KMS-11 (cell line): ENCODE measurements around the gene TIMM44.

Source experiments
- H2AFZ ChIP-seq: fragments of 200-600 bp; sonication (generic); 2 replicates; pipeline ENCODE4 v1.6.1; 2016; ENCODE audit warnings: antibody characterized with exemption, mixed run types, low read depth
- H3K27ac ChIP-seq: fragments of 200-600 bp; sonication (generic); 2 replicates; pipeline ENCODE4 v1.6.1; 2016; ENCODE audit warnings: mild to moderate bottlenecking, mixed run types
- H3K27me3 ChIP-seq: fragments of 200-600 bp; sonication (generic); 2 replicates; pipeline ENCODE4 v1.6.1; 2017; ENCODE audit warnings: mild to moderate bottlenecking, low read depth, mixed run types, moderate library complexity; ENCODE audit not compliant: insufficient read depth
- H3K36me3 ChIP-seq: fragments of 200-600 bp; sonication (generic); 2 replicates; pipeline ENCODE4 v1.6.1; 2017; ENCODE audit warnings: mild to moderate bottlenecking, mixed run types; ENCODE audit not compliant: insufficient read depth
- H3K4me1 ChIP-seq: fragments of 200-600 bp; sonication (generic); 2 replicates; pipeline ENCODE4 v1.6.1; 2016; ENCODE audit warnings: mild to moderate bottlenecking, low read depth, mixed run types; ENCODE audit not compliant: poor library complexity, severe bottlenecking
- H3K4me2 ChIP-seq: fragments of 200-600 bp; sonication (generic); 2 replicates; pipeline ENCODE4 v1.7.0; 2016; ENCODE audit warnings: mild to moderate bottlenecking, mixed run types
- H3K4me3 ChIP-seq: fragments of 200-600 bp; sonication (generic); IDR thresholded peaks from 2 replicates; pipeline ENCODE4 v1.6.1; 2017; ENCODE audit warnings: low read depth, low read length, mixed read lengths; ENCODE audit not compliant: insufficient read depth
- H3K79me2 ChIP-seq: fragments of 200-600 bp; sonication (generic); 2 replicates; pipeline ENCODE4 v1.6.1; 2016; ENCODE audit warnings: low read depth, mixed run types; ENCODE audit not compliant: insufficient read depth
- H3K9ac ChIP-seq: fragments of 200-600 bp; sonication (generic); 2 replicates; pipeline ENCODE4 v1.6.1; 2016; ENCODE audit warnings: mild to moderate bottlenecking, mixed run types
- H4K20me1 ChIP-seq: fragments of 200-600 bp; sonication (generic); 2 replicates; pipeline ENCODE4 v1.6.1; 2016; ENCODE audit warnings: mild to moderate bottlenecking, mixed run types; ENCODE audit not compliant: insufficient read depth
- TF ChIP-seq, protein P1 (sequence below): fragments of 200-600 bp; sonication (generic); conservative IDR thresholded peaks from 2 replicates; pipeline ENCODE4 v1.6.1; 2017; ENCODE audit warnings: low read depth, mild to moderate bottlenecking, antibody characterized with exemption, low read length, moderate library complexity, mixed read lengths

TIMM44 gene

DNA sequence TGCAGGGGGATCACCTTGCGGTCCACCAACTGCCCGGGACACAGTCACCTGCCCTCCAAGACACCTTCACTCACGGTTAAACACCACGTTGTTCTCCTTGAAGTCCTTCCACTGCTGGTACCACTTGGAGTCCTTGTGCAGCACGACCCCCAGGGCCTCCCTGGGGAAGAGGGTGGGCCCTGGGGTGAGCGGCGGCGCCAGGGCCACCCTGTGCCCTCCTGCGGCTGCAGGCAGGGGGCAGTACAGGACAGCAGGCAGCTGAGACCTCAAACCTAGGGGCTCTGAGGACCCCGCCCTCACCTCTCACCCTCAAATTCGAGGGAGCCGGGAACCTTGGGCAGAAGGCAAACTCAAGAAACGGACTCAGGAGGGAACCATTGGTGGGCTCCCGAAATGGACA is 10.1 kb downstream of the TIMM44 start:
- H3K79me2 ChIP-seq: 0 out of 2 replicates have a peak, but pooled peaks cover 5% of the 10 kb centered on the region
- H4K20me1 ChIP-seq: no peaks in the 10 kb centered on the region
- H3K9ac ChIP-seq: no peak overlapping the region
- H2AFZ ChIP-seq: no peak overlapping the region
- no peaks in the 10 kb centered on the region for H3K27me3 ChIP-seq
- H3K4me1 ChIP-seq: no peaks in the 10 kb centered on the region
- H3K4me3 ChIP-seq: no peak overlapping the region
- H3K4me2 ChIP-seq: no peak overlapping the region
- H3K36me3 ChIP-seq: no peaks in the 10 kb centered on the region; the same call in 1 of the 2 replicates
- H3K27ac ChIP-seq: no peak overlapping the region
- TF ChIP-seq, protein P1, sequence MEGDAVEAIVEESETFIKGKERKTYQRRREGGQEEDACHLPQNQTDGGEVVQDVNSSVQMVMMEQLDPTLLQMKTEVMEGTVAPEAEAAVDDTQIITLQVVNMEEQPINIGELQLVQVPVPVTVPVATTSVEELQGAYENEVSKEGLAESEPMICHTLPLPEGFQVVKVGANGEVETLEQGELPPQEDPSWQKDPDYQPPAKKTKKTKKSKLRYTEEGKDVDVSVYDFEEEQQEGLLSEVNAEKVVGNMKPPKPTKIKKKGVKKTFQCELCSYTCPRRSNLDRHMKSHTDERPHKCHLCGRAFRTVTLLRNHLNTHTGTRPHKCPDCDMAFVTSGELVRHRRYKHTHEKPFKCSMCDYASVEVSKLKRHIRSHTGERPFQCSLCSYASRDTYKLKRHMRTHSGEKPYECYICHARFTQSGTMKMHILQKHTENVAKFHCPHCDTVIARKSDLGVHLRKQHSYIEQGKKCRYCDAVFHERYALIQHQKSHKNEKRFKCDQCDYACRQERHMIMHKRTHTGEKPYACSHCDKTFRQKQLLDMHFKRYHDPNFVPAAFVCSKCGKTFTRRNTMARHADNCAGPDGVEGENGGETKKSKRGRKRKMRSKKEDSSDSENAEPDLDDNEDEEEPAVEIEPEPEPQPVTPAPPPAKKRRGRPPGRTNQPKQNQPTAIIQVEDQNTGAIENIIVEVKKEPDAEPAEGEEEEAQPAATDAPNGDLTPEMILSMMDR: peak; percentile 46

DNA sequence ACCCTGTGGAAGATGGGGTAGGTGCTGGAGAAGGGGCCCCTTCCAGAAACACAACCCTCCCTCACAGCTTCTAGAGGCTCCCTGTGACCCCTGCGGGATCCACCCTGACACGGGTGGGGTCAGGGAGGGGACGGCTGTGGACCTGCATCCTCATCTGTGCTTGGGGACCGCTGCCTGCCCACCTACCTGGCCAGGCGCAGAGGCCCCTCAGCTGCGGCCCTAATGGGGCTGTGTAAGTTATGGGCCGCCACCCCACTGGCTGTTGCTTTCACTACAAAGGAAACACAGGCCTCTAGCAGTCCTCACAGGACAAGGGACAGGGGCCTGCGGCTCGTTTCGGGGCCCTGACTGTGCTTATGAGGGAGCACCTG is 10.6 kb downstream of the TIMM44 start:
- H3K79me2 ChIP-seq: 0 out of 2 replicates have a peak, but pooled peaks cover 2% of the 10 kb centered on the region
- no peaks in the 10 kb centered on the region for H4K20me1 ChIP-seq
- no peak overlapping the region for H3K9ac ChIP-seq
- H3K36me3 ChIP-seq: no peaks in the 10 kb centered on the region; the same call in 1 of the 2 replicates
- H3K27ac ChIP-seq: no peak overlapping the region
- TF ChIP-seq, protein P1: no peak
- no peak overlapping the region for H3K4me2 ChIP-seq
- H3K27me3 ChIP-seq: no peaks in the 10 kb centered on the region
- H3K4me3 ChIP-seq: no peak overlapping the region
- H3K4me1 ChIP-seq: no peaks in the 10 kb centered on the region
- no peak overlapping the region for H2AFZ ChIP-seq

DNA sequence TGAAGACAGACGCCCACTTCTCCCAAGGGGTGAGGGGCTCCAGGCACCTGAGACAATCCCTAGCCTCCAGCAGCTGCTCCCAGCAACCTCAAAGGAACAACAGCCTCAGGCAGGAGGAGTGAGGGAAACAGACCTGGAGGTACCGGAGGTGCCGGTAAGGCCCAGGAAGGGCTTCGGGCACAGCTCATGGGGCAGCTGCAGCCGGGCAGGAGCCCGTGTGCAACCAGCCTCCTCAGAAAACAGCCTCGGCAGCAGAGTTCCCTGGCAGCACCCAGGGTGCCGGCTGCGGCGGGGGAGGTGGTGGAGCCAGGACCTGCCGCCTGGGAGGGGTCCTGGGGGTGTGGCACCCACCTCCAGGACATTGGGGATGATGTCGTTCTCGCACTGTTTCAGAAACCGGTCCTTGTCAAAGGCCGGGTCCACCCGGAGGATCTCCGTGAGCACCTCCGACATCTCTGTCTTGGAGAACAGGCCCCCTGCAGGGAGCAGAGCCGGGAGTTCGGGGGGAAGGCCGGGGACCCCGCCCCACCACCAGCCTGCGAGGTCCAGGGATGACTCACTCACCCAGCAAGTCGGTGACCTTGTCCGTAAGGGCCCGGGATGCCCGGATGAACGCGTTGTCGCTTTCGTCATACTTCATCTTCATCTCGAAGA is 11.1 kb downstream of the TIMM44 start:
- no peak overlapping the region for H3K4me3 ChIP-seq
- no peaks in the 10 kb centered on the region for H4K20me1 ChIP-seq
- no peaks in the 10 kb centered on the region; the same call in 1 of the 2 replicates for H3K36me3 ChIP-seq
- H3K9ac ChIP-seq: no peak overlapping the region
- H3K27me3 ChIP-seq: no peaks in the 10 kb centered on the region
- H2AFZ ChIP-seq: no peak overlapping the region
- no peak overlapping the region for H3K27ac ChIP-seq
- no peaks in the 10 kb centered on the region for H3K79me2 ChIP-seq
- TF ChIP-seq, protein P1: no peak
- no peaks in the 10 kb centered on the region for H3K4me1 ChIP-seq
- H3K4me2 ChIP-seq: no peak overlapping the region

DNA sequence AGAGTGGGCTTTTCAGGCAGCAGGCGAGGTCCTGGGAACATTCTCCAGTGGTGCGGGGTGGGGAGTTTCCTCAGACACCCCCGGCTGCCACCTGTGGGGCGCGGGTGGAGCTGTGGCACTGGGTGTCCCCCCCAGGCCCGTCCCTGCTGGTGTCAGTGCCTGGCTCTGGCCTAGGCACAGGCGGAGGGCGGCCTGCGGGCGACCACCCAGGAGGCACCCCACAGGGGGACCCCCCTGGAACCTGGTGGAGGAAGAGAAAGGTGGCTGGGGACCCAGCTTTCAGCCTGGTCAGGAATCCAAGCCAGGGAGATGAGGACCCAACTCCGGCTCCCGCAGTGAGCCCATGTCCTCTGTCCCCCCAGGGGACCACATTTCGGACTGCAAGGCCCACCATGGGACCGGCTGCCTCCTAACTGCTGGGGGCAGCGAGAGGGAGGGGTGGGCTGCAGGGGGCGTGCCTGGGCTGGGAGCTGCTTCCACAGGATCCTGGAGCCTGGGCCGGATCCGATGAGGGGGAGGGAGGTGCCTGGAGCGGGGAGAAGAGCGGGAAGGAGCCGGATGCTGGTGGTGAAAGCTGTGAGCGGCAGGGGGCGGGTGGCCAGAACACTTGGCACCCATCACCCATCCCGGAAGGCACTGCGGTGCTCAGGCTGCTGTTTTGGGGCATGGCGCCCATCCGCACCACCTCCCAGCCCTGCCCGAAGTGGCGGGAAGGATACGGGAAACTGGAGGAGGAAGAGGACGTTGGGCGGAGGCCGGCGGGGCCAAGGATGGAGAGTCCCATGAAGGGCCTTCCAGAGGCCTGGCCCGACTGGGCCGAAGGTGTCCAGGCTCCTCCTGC is 12.0 kb downstream of the TIMM44 start:
- Histone ChIP-seq H3K27ac (no peak overlapping the region), H2AFZ (no peak overlapping the region)
- TF ChIP-seq, protein P1: no peak

More for the DNA sequence above, 12.0 kb downstream of the TIMM44 start:
- H3K4me3 ChIP-seq: no peak overlapping the region
- H3K36me3 ChIP-seq: no peaks in the 10 kb centered on the region; the same call in 1 of the 2 replicates
- H4K20me1 ChIP-seq: no peaks in the 10 kb centered on the region
- H3K4me1 ChIP-seq: no peaks in the 10 kb centered on the region
- H3K79me2 ChIP-seq: no peaks in the 10 kb centered on the region
- H3K9ac ChIP-seq: no peak overlapping the region
- no peaks in the 10 kb centered on the region for H3K27me3 ChIP-seq
- no peak overlapping the region for H3K4me2 ChIP-seq
